ENCODE data around the gene TRIM39.

The TRIM39 gene

GRCh38 chr6:30341218-30341617 lies 14.5 kb downstream of the TRIM39 start:
- Histone ChIP-seq H3K4me2 (no peak overlapping the region), H3K36me3 (ENCODE audit: insufficient read depth) (no peaks in the 10 kb centered on the region), H3K27me3 (ENCODE audit: insufficient read depth, low read depth) (no peaks in the 10 kb centered on the region), H3K27ac (no peak overlapping the region), H3K4me3 (IDR thresholded peaks at IDR 0.05; ENCODE audit: insufficient read depth, low read depth, low read length) (no peak overlapping the region), H2AFZ (ENCODE audit: low read depth) (no peak overlapping the region), H4K20me1 (ENCODE audit: insufficient read depth) (no peaks in the 10 kb centered on the region), H3K9ac (no peak overlapping the region), H3K79me2 (ENCODE audit: insufficient read depth, low read depth) (no peaks in the 10 kb centered on the region), H3K4me1 (ENCODE audit: low read depth, poor library complexity, severe bottlenecking) (peaks cover 11% of the 10 kb centered on the region)
- TF ChIP-seq CTCF (conservative IDR thresholded peaks at IDR 0.05; ENCODE audit: low read depth, low read length), result no peak

GRCh38 chr6:30341728-30342127 lies 15.0 kb downstream of the TRIM39 start:
- H3K27ac ChIP-seq, result no peak overlapping the region
- no peak overlapping the region for H3K9ac ChIP-seq
- peaks cover 11% of the 10 kb centered on the region for H3K4me1 ChIP-seq (ENCODE audit: low read depth, poor library complexity, severe bottlenecking)
- no peak overlapping the region for H3K4me3 ChIP-seq (IDR thresholded peaks at IDR 0.05; ENCODE audit: insufficient read depth, low read depth, low read length)
- H3K79me2 ChIP-seq (ENCODE audit: insufficient read depth, low read depth), result no peaks in the 10 kb centered on the region
- TF ChIP-seq CTCF (conservative IDR thresholded peaks at IDR 0.05; ENCODE audit: low read depth, low read length), result no peak
- H2AFZ ChIP-seq (ENCODE audit: low read depth), result no peak overlapping the region
- H3K4me2 ChIP-seq, result no peak overlapping the region
- H3K27me3 ChIP-seq (ENCODE audit: insufficient read depth, low read depth), result no peaks in the 10 kb centered on the region
- no peaks in the 10 kb centered on the region for H4K20me1 ChIP-seq (ENCODE audit: insufficient read depth)
- H3K36me3 ChIP-seq (ENCODE audit: insufficient read depth), result no peaks in the 10 kb centered on the region

GRCh38 chr6:30344191-30344867 lies 17.6 kb downstream of the TRIM39 start:
- Histone ChIP-seq H3K36me3 (ENCODE audit: insufficient read depth) (no peaks in the 10 kb centered on the region), H3K9ac (no peak overlapping the region), H3K79me2 (ENCODE audit: insufficient read depth, low read depth) (no peaks in the 10 kb centered on the region), H3K4me2 (peak overlapping the region; percentile 19; the same call in 1 of the 2 replicates), H3K4me1 (ENCODE audit: low read depth, poor library complexity, severe bottlenecking) (peaks cover 11% of the 10 kb centered on the region), H2AFZ (ENCODE audit: low read depth) (peak overlapping the region; percentile 89), H3K27me3 (ENCODE audit: insufficient read depth, low read depth) (no peaks in the 10 kb centered on the region), H4K20me1 (ENCODE audit: insufficient read depth) (no peaks in the 10 kb centered on the region), H3K4me3 (IDR thresholded peaks at IDR 0.05; ENCODE audit: insufficient read depth, low read depth, low read length) (no peak overlapping the region), H3K27ac (no peak overlapping the region)
- no peak for TF ChIP-seq CTCF (conservative IDR thresholded peaks at IDR 0.05; ENCODE audit: low read depth, low read length)

GRCh38 chr6:30344868-30345671 lies 18.3 kb downstream of the TRIM39 start, which contains the start of gene RPP21:
RPP21 (plus strand) TSS chr6:30345156; CDS start chr6:30345172, 16 bp downstream.
- TF ChIP-seq CTCF (conservative IDR thresholded peaks at IDR 0.05; ENCODE audit: low read depth, low read length), result no peak
- no peaks in the 10 kb centered on the region for H3K27me3 ChIP-seq (ENCODE audit: insufficient read depth, low read depth)
- H4K20me1 ChIP-seq (ENCODE audit: insufficient read depth), result no peaks in the 10 kb centered on the region
- H3K4me3 ChIP-seq (IDR thresholded peaks at IDR 0.05; ENCODE audit: insufficient read depth, low read depth, low read length), result no peak within 1 kb of the TSS
- H2AFZ ChIP-seq (ENCODE audit: low read depth), result peak within 1 kb of the TSS; percentile 89
- peak within 1 kb of the TSS; percentile 86 for H3K4me2 ChIP-seq
- no peaks in the 10 kb centered on the region for H3K79me2 ChIP-seq (ENCODE audit: insufficient read depth, low read depth)
- peaks cover 11% of the 10 kb centered on the region for H3K4me1 ChIP-seq (ENCODE audit: low read depth, poor library complexity, severe bottlenecking)
- H3K9ac ChIP-seq, result peak within 1 kb of the TSS; percentile 82
- no peaks in the 10 kb centered on the region for H3K36me3 ChIP-seq (ENCODE audit: insufficient read depth)
- peak within 1 kb of the TSS; percentile 62 for H3K27ac ChIP-seq

Data from KMS-11 (cell line).